ENCODE measurements around the gene YJU2. TPM values are rescaled to one million over a fixed set of nuclear protein-coding genes. Genes with fewer than 3 reads are reported as not detected.
"Not testable (repeated sequence)": the region's sequence is repeated elsewhere in the genome, so short reads cannot be mapped to it uniquely, and the experiment has no call there.

The YJU2 gene
- total RNA-seq, 1 donor from 2014 or later: 13.7 TPM

- Mint-ChIP-seq H3K27me3 (ENCODE audit: low read depth) (peaks cover 23% of the 10 kb centered on the region), H3K4me3 (ENCODE audit: unreplicated experiment) (no peak overlapping the region), H3K4me1 (ENCODE audit: low read depth) (no peaks in the 10 kb centered on the region), H3K36me3 (ENCODE audit: low read depth) (no peaks in the 10 kb centered on the region), H3K27ac (ENCODE audit: unreplicated experiment) (no peak overlapping the region), H3K9me3 (ENCODE audit: low read depth) (no peaks in the 10 kb centered on the region)
- no peak for TF ChIP-seq CTCF (IDR thresholded peaks at IDR 0.05)
- no peak for DNase-seq (ENCODE audit: low spot score)
Observed at GRCh38 chr19:4210166-4210731, 36.6 kb upstream of the YJU2 start.

- H3K27ac Mint-ChIP-seq (ENCODE audit: unreplicated experiment): no peak overlapping the region
- no peaks in the 10 kb centered on the region for H3K9me3 Mint-ChIP-seq (ENCODE audit: low read depth)
- no peaks in the 10 kb centered on the region for H3K36me3 Mint-ChIP-seq (ENCODE audit: low read depth)
- H3K4me1 Mint-ChIP-seq (ENCODE audit: low read depth): no peaks in the 10 kb centered on the region
- H3K4me3 Mint-ChIP-seq (ENCODE audit: unreplicated experiment): no peak overlapping the region
- TF ChIP-seq CTCF (IDR thresholded peaks at IDR 0.05): no peak
- H3K27me3 Mint-ChIP-seq (ENCODE audit: low read depth): peaks cover 18% of the 10 kb centered on the region
- no peak for DNase-seq (ENCODE audit: low spot score)
Observed at GRCh38 chr19:4213116-4213515, 33.8 kb upstream of the YJU2 start.

- H3K4me3 Mint-ChIP-seq (ENCODE audit: unreplicated experiment): no peak overlapping the region
- H3K27ac Mint-ChIP-seq (ENCODE audit: unreplicated experiment): no peak overlapping the region
- DNase-seq (ENCODE audit: low spot score): no peak
- H3K36me3 Mint-ChIP-seq (ENCODE audit: low read depth): no peaks in the 10 kb centered on the region
- TF ChIP-seq CTCF (IDR thresholded peaks at IDR 0.05): no peak
- H3K9me3 Mint-ChIP-seq (ENCODE audit: low read depth): no peaks in the 10 kb centered on the region
- H3K4me1 Mint-ChIP-seq (ENCODE audit: low read depth): no peaks in the 10 kb centered on the region
- H3K27me3 Mint-ChIP-seq (ENCODE audit: low read depth): peaks cover 18% of the 10 kb centered on the region
Observed at GRCh38 chr19:4215807-4216206, 31.1 kb upstream of the YJU2 start.

GRCh38 chr19:4216846-4217245 is 30.0 kb upstream of the YJU2 start:
- no peak for TF ChIP-seq CTCF (IDR thresholded peaks at IDR 0.05)
- DNase-seq (ENCODE audit: low spot score): no peak
- Mint-ChIP-seq H3K4me1 (ENCODE audit: low read depth) (no peaks in the 10 kb centered on the region), H3K27ac (ENCODE audit: unreplicated experiment) (no peak overlapping the region), H3K4me3 (ENCODE audit: unreplicated experiment) (no peak overlapping the region), H3K36me3 (ENCODE audit: low read depth) (no peaks in the 10 kb centered on the region), H3K27me3 (ENCODE audit: low read depth) (peaks cover 16% of the 10 kb centered on the region), H3K9me3 (ENCODE audit: low read depth) (no peaks in the 10 kb centered on the region)

GRCh38 chr19:4217429-4218264 is 29.2 kb upstream of the YJU2 start:
- DNase-seq (ENCODE audit: low spot score): no peak
- no peaks in the 10 kb centered on the region for H3K36me3 Mint-ChIP-seq (ENCODE audit: low read depth)
- H3K4me3 Mint-ChIP-seq (ENCODE audit: unreplicated experiment): no peak overlapping the region
- no peak overlapping the region for H3K27ac Mint-ChIP-seq (ENCODE audit: unreplicated experiment)
- TF ChIP-seq CTCF (IDR thresholded peaks at IDR 0.05): no peak
- H3K4me1 Mint-ChIP-seq (ENCODE audit: low read depth): no peaks in the 10 kb centered on the region
- H3K9me3 Mint-ChIP-seq (ENCODE audit: low read depth): no peaks in the 10 kb centered on the region
- H3K27me3 Mint-ChIP-seq (ENCODE audit: low read depth): peaks cover 11% of the 10 kb centered on the region

- not testable (repeated sequence) for DNase-seq (ENCODE audit: low spot score); H3K27ac Mint-ChIP-seq (ENCODE audit: unreplicated experiment); H3K4me3 Mint-ChIP-seq (ENCODE audit: unreplicated experiment); H3K4me1 Mint-ChIP-seq (ENCODE audit: low read depth); H3K27me3 Mint-ChIP-seq (ENCODE audit: low read depth); H3K36me3 Mint-ChIP-seq (ENCODE audit: low read depth); H3K9me3 Mint-ChIP-seq (ENCODE audit: low read depth)
Observed at GRCh38 chr19:4218523-4218922, 28.4 kb upstream of the YJU2 start.

Data from chondrocyte (in vitro differentiated cells).